ENCODE data around the gene FILIP1L.

Gene FILIP1L

GRCh38 chr3:100005665-100006393, 108.5 kb downstream of the FILIP1L start:
- no peak for DNase-seq

DNA sequence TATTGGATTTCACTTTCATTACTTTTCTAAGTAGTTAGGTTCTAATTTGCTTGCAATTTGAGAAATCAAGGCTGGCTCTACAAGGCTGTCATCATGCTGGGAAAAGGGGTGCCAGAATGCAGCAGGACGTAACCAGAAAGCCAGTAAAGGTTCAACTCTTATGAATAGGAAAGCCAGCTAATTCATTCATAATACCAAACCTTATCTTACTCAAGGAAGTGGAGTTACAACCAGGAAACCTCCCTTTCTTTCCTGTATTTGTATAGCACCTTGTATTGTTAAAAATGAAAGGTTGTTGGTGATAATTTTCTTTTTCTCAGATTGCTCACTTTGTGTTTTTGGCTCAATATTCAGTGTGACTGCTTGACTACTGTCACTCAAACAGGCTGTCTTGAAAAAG, 109.4 kb downstream of the FILIP1L start:
- DNase-seq = no peak

DNA sequence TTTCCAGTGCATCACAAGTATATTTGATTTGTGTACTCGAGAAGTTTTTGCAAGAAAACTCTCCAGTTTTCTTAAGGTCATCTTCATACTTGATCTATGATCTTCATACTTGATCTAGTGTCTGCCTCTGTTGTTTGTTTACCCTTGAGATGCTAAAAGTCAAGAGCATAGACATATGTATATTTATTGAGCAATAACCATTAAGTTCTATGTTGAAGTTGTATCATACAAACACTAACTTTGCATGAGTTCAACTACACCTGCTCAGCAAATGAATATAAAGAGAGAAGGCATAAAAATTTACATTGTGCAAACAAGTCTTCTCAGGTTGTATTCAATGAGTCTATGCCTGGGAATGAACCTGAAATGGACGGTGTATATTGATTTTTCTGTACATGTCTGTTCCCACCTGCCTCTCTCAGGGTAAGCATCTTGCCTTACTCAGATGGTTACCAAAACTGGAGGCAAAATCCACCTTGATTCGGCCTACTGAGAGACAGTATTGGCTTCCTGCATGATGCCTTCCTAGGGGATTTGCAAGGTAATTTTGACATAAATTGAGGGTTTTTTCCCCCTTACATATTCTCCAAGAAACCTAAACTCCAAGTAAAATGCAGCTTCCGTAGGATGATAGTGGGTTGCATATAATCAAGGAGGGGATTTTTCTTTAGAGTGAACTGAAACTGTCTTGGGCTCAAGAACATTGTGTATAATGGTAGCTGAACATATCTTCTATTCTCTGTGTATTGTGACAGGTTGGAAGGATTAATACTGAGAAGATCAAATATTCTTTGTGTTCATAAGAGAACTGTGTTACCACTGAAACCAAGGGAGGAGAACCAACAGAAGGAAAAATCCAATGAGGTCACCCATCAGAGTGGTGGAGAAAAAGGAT, 110.4 kb downstream of the FILIP1L start:
- no peak for DNase-seq

DNA sequence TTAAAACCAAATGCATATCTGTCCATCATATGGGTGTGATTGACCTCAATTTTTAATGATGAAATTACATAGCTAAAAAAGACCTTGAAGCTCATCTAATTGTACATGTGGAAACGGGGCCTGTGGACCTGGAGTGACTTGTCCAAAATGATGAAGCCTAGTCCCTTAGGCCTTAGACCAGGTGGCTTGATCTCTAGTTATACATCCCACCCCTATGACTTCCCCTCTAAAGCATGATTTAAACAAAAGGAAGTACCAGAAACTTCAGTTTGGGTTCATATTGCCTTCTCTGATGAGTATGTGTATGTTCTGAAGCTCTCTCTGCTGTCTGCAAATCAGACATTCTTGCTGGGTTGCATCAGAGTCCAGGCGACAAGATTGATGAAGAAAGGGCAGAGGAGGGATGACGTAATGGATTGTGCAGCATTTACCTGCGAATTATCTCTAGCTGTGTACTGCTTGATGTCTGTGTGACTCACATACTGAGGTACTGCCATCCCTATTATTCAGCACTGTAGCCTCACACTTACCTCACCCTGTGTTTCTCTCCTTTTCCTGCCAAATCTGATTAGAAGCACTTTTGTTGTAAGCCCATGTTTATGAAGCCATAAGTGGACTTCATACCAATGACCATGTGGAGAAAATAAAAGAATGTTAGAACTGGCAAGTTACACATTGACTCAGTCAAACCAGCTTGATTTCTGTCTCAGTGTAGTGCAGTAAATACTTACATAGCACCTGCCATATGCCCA, 111.5 kb downstream of the FILIP1L start:
- DNase-seq = no peak

- no peak for DNase-seq
Measured at GRCh38 chr3:100001526-100002270, 112.6 kb downstream of the FILIP1L start.

- DNase-seq = no peak
Measured at GRCh38 chr3:100001083-100001482, 113.2 kb downstream of the FILIP1L start.

- no peak for DNase-seq
Measured at GRCh38 chr3:99999536-99999935, 114.8 kb downstream of the FILIP1L start.

GRCh38 chr3:99997293-99997692, 117.0 kb downstream of the FILIP1L start:
- DNase-seq = no peak

DNA sequence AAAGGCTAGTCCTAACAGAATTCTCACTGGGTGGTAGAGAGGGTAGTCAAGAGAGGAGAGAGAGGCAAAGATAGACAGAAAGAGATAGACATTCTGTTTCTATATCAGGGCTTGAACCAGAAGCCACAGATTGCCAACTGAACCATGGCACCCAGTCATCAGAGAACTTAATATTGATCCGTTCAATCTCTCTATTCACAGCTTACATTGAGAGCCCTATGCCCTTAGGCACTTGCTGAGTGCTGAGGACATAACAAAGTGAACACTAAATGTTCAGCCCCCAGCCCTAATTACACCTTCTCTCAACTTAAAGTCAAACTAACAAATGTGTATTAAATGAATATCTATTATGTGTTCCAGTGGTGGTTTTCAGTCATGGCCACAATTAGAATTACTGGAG, 124.1 kb downstream of the FILIP1L start:
- DNase-seq = no peak

- DNase-seq = no peak
Measured at GRCh38 chr3:99984668-99985067, 129.6 kb downstream of the FILIP1L start.

DNA sequence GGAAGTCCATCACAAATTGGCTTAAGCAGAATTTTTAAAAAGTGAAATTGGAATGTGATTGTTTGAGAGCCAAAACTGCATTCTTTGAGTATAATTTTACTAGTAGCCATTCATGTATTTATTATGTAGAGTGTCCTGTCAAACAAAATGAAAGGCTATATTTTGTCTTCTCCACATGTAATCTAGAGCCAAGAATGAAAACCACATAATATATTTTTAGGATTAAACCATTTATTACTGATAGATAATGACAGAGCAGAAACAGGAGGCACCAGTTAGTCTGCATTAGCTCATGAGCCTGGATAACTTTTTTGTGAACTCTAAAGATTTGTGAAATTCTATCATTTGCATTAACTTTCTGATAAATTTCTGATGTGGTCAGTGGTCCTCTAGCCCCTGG, 130.2 kb downstream of the FILIP1L start:
- DNase-seq = no peak

GRCh38 chr3:99982650-99983049, 131.7 kb downstream of the FILIP1L start:
- no peak for DNase-seq

DNA sequence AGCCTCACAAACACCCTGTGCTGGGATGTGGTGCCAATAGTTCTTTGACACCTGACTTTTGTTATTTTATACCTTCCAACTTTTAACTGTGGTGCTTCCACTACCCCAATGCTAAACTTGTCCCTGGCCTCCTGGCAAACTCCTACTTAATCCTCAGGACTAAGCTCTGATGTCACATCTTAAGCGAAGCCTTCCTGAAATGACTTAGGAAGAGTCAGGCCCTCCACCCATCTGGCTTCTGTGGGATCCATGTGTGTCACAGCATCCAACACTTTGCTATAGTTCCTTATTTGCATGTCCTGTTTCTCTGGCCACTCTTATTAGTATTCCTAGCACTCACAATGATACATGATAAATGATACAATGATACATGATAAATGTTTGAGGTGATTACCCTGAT, 133.2 kb downstream of the FILIP1L start:
- no peak for DNase-seq

GRCh38 chr3:99980606-99981005, 133.7 kb downstream of the FILIP1L start:
- no peak for DNase-seq

- no peak for DNase-seq
Measured at GRCh38 chr3:99978221-99978620, 136.1 kb downstream of the FILIP1L start.

DNA sequence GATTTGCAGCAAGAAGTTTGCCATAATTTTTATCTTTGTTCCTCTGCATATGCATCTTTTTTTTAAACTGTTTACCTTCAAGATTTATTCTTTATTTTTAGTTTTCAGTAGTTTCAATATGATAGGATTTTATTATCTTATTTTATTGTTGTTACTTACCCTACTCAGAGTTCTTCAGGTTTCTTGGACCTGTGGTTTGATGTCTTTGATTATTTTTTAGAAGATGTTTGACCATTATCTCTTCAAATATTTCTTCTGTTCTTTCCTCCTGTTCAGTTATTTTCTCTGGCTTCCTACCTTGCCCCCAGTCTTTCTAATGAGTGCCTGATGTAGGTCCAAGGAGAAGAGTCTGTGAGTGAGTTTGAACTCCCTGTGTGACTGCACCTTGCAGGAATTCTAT, 137.7 kb downstream of the FILIP1L start:
- no peak for DNase-seq

DNA sequence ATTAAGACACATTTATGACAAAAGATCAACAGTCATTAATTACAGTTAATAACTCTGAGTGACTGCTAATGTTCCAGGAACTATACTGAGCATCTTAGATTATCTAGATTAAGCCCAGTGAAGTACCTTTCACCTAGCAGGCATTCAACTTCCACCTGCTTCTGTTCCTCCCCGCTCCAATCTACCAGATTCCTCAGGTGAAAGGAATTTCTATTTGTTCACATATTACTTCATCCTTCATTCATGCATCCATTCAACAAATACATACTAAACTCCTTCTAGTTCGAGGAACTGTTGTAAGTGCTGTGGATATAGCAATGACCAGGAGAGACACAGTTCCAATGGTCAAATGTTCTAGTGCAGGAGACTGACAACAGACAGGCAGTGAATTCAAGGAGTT, 139.3 kb downstream of the FILIP1L start:
- no peak for DNase-seq

DNA sequence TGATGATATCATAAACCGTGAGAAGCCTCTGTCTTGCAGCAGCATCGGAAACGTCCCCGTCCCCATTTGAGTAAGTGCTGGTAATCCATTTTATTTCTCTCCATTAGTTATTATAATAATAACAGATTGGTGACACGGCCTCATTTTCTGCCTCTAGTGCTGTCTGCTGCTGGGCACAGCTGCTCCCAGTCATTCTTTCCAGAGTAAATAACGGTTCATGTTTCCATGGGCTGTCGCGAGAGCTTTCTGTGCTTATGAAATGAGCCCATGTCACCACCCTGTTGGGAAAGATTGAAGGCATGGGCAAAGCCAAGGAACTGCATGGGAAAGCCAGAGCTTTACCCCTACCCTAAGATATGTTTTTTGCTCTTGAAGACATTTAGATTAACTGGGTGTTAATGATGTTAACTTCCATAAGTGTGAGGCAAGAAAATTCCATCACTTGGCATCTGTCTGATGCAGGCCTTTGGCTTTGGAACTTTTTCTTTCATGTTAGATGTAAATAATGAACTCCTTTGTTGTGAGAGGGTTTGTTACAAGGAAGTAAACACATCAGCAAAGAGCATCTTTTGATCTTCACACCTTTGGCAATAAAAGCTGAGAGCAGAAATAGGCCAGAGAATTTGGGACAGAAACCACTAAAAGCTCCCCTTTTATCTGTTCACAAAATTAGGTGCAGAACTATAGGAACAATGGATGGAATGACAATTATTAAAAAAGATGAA, 141.8 kb downstream of the FILIP1L start:
- DNase-seq = no peak

DNA sequence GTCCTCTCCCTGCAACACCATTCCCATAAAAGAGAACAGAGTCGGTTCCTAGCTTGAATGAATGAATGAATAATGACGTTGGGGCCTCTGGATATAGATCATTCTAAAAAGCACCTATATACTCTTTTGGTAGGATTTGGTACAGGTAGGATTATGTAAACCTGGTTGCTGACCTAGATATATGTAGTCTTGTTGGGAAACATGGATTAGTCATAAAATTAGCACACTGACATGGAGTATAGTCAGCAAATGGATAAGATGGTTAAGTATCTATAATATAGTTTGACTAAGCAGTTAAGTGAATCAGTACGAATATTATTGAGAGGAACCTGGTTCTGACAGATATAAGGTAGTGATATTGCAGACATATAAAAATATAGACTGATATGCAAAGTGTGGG, 142.5 kb downstream of the FILIP1L start:
- DNase-seq = no peak

DNA sequence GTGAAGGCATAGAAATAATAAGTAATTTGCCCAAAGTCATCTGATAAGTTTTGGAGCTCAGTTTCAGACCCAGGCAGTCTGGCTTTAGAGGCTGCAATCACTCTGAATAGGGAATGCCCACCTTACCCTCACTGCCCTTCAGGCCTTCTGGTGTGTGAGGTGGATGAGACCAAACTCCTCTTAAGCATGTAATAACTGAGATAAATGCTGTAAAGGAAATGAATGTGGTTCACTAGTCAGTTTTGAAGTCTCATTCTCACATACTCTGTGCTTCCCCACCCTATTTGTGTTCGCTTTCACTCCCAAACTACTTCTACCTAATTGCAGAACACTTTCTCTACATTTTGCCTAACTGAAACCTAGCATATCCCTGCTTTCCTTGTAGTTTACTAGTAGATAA, 144.1 kb downstream of the FILIP1L start:
- DNase-seq = no peak

- DNase-seq = no peak
Measured at GRCh38 chr3:99969136-99969535, 145.2 kb downstream of the FILIP1L start.

- no peak for DNase-seq
Measured at GRCh38 chr3:99967796-99968195, 146.5 kb downstream of the FILIP1L start.

Measured in stimulated activated naive CD4-positive, alpha-beta T cell treated with Interleukin-2 at 50 U/mL for 16 hours (primary cell).